A549 (cell line): ENCODE data around the gene MT1A. TPM values are rescaled to one million over a fixed set of nuclear protein-coding genes. Genes with fewer than 3 reads are reported as not detected.

ENCODE experiments used
- BCL3 ChIP-seq: fragments of >200 bp; sonication (Bioruptor Twin); formaldehyde crosslinking; IDR thresholded peaks from 3 replicates; pipeline ENCODE4 v1.6.1; 2016
- CBX2 ChIP-seq: fragments of 200-600 bp; sonication (generic); IDR thresholded peaks from 2 replicates; pipeline ENCODE4 v1.6.1; 2016; ENCODE audit warnings: low read depth, mild to moderate bottlenecking, borderline replicate concordance
- CBX8 ChIP-seq: fragments of 200-600 bp; sonication (generic); IDR thresholded peaks from 2 replicates; pipeline ENCODE4 v1.6.1; 2016
- CEBPB ChIP-seq, 2 experiments: fragments of >200 bp in 1 of 2; sonication (Bioruptor Twin) in 1 of 2; formaldehyde crosslinking in 1 of 2; IDR thresholded peaks; 2 replicates each; pipeline ENCODE4 v1.6.1; 2012 to 2016
- CHD2 ChIP-seq: fragments of 150-350 bp; IDR thresholded peaks from 2 replicates; pipeline ENCODE4 v1.6.1; 2014; ENCODE audit warnings: low read length; ENCODE audit not compliant: partially characterized antibody
- EHMT2 ChIP-seq: fragments of 200-600 bp; sonication (generic); IDR thresholded peaks from 2 replicates; pipeline ENCODE4 v1.6.1; 2016; ENCODE audit warnings: antibody characterized with exemption, low read depth, mild to moderate bottlenecking, moderate library complexity
- EP300 ChIP-seq, 2 experiments: fragments of >200 bp; sonication (Bioruptor Twin); formaldehyde crosslinking; IDR thresholded peaks; 2 replicates in 1 of 2; 3 replicates in 1 of 2; pipeline ENCODE4 v1.6.1; 2016 to 2017
- ESRRA ChIP-seq: fragments of 150-350 bp; IDR thresholded peaks from 2 replicates; pipeline ENCODE4 v1.6.1; 2014; ENCODE audit warnings: mild to moderate bottlenecking, low read length, borderline replicate concordance
- FOSB ChIP-seq: fragments of 250-450 bp; sonication (Bioruptor Pico); IDR thresholded peaks from 2 replicates; pipeline ENCODE4 v1.5.0; 2020; ENCODE audit warnings: mild to moderate bottlenecking, moderate library complexity
- HEYL ChIP-seq: fragments of 250-450 bp; sonication (Bioruptor Pico); IDR thresholded peaks from 2 replicates; pipeline ENCODE4 v1.8.0; 2021; ENCODE audit warnings: mild to moderate bottlenecking, moderate library complexity
- HOXA7 ChIP-seq: fragments of 250-450 bp; sonication (Bioruptor Pico); IDR thresholded peaks from 2 replicates; pipeline ENCODE4 v1.5.0; 2020; ENCODE audit warnings: mild to moderate bottlenecking, moderate library complexity
- HOXB13 ChIP-seq: fragments of 250-450 bp; sonication (Bioruptor Pico); IDR thresholded peaks from 2 replicates; pipeline ENCODE4 v1.5.0; 2020; ENCODE audit warnings: low read depth, mild to moderate bottlenecking, moderate library complexity
- JUN ChIP-seq, 2 experiments: fragments of >200 bp; sonication (Bioruptor Twin); formaldehyde crosslinking; IDR thresholded peaks; 2 replicates in 1 of 2; 3 replicates in 1 of 2; pipeline ENCODE4 v1.6.1; 2016 to 2017
- KDM5A ChIP-seq: fragments of 200-600 bp; sonication (generic); IDR thresholded peaks from 2 replicates; pipeline ENCODE4 v1.6.1; 2016; ENCODE audit warnings: antibody characterized with exemption, mild to moderate bottlenecking
- MAFK ChIP-seq: fragments of 450-650 bp; IDR thresholded peaks from 2 replicates; pipeline ENCODE4 v1.6.1; 2014; ENCODE audit not compliant: partially characterized antibody
- MAX ChIP-seq: IDR thresholded peaks from 2 replicates; pipeline ENCODE4 v1.6.1; 2012
- MYC ChIP-seq: IDR thresholded peaks from 2 replicates; pipeline ENCODE4 v1.6.1; 2012; ENCODE audit warnings: mild to moderate bottlenecking, inconsistent platforms, low read length, improper control_type of control experiment, borderline replicate concordance
- NPAS2 ChIP-seq: fragments of 250-450 bp; sonication (Bioruptor Pico); IDR thresholded peaks from 2 replicates; pipeline ENCODE4 v1.8.0; 2022; ENCODE audit warnings: mild to moderate bottlenecking, moderate library complexity, borderline replicate concordance
- NR3C1 ChIP-seq: fragments of >200 bp; sonication (Bioruptor Twin); formaldehyde crosslinking; IDR thresholded peaks from 3 replicates; pipeline ENCODE4 v1.6.1; 2017
- RAD21 ChIP-seq, 2 experiments: fragments of >200 bp in 1 of 2; sonication (Bioruptor Twin) in 1 of 2; formaldehyde crosslinking in 1 of 2; IDR thresholded peaks in 1 of 2; conservative IDR thresholded peaks in 1 of 2; 2 replicates in 1 of 2; 3 replicates in 1 of 2; pipeline ENCODE4 v1.6.1; 2012 to 2018; ENCODE audit warnings: inconsistent platforms in 1 of 2
- RFX5 ChIP-seq: fragments of 450-650 bp; IDR thresholded peaks from 2 replicates; pipeline ENCODE4 v1.7.1; 2014; ENCODE audit warnings: antibody characterized with exemption, mild to moderate bottlenecking, moderate library complexity
- SMC3 ChIP-seq: fragments of >200 bp; sonication (Bioruptor Twin); formaldehyde crosslinking; IDR thresholded peaks from 3 replicates; pipeline ENCODE4 v1.6.1; 2018; ENCODE audit warnings: inconsistent platforms
- TFCP2L1 ChIP-seq: fragments of 250-450 bp; sonication (Bioruptor Pico); IDR thresholded peaks from 2 replicates; pipeline ENCODE4 v1.5.0; 2021; ENCODE audit warnings: mild to moderate bottlenecking
- ZC3H11A ChIP-seq: fragments of 450-650 bp; IDR thresholded peaks from 2 replicates; pipeline ENCODE4 v1.6.1; 2014; ENCODE audit warnings: antibody characterized with exemption, mild to moderate bottlenecking
- ZFP36 ChIP-seq: fragments of 450-650 bp; IDR thresholded peaks from 2 replicates; pipeline ENCODE4 v1.6.1; 2014; ENCODE audit warnings: borderline replicate concordance; ENCODE audit not compliant: partially characterized antibody
- ZNF302 ChIP-seq: fragments of 250-450 bp; sonication (Bioruptor Pico); IDR thresholded peaks from 2 replicates; pipeline ENCODE4 v1.9.0; 2021; ENCODE audit warnings: inconsistent platforms, mild to moderate bottlenecking, moderate library complexity
- polyA plus RNA-seq, 4 experiments: library from polyadenylated mRNA; depleted of rRNA in 3 of 4; stranded (reverse); fragments of >200 nt; fragmentation: RNase III in 1 of 4; extraction: RNeasy Plus Mini Kit Qiagen cat#74134 plus additional on column Dnase treatment in 1 of 4; gene quantifications; 2 replicates in 3 of 4; 3 replicates in 1 of 4; pipeline ENCODE4 v1.2.3, GENCODE V29; 2011 to 2017
- TF ChIP-seq, protein P1 (sequence below): fragments of 250-450 bp; sonication (Bioruptor Pico); IDR thresholded peaks from 2 replicates; pipeline ENCODE4 v1.5.0; 2020; ENCODE audit warnings: low read depth, mild to moderate bottlenecking, moderate library complexity
- TF ChIP-seq, protein P2 (sequence below): fragments of >200 bp; sonication (Bioruptor Twin); formaldehyde crosslinking; IDR thresholded peaks from 3 replicates; pipeline ENCODE4 v1.5.1; 2016
- TF ChIP-seq, protein P3 (sequence below): fragments of 200-600 bp; sonication (generic); IDR thresholded peaks from 2 replicates; pipeline ENCODE4 v1.6.1; 2016; ENCODE audit warnings: antibody characterized with exemption, mild to moderate bottlenecking, moderate library complexity

Gene MT1A
- polyA plus RNA-seq, 2 of the 4 experiments (the other 2 are of a cell fraction): 5.3 to 12.8 TPM

DNA sequence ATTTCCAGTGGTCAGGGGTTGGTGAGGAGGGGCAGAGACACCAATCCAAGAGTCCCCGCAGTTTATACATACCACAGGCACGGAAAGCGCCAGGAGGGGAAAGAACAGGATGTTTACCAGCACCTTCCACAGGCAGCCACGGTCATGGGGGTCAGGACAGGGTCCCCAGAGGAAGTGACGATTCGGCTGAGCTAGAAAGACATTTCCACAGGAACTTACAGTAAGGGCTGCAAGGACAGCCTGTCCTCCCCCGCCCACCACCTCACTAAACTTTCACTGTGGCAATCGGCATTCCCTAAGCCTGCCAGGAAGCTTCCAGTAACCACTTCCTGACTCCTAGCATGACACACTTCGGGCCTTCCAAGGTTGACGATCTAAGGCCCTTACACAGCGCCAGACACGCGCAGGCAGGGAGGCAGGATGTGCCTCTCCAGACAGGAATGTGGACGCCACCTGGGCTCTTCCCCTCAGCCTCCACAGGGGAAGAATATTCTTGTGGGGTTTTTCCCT, 31.3 kb upstream of the MT1A start (continued):
- TF ChIP-seq HEYL (CRISPR knock-in tag) (no peak), HOXB13 (no peak), RAD21 (conservative IDR thresholded peaks at IDR 0.05 in 1 of 2, IDR thresholded peaks at IDR 0.05 in 1 of 2) (no peak), RFX5 (no peak), BCL3 (no peak), NR3C1 (0 out of 3 replicates have a peak, but pooled peaks have one; percentile 83), MAFK (no peak), TFCP2L1 (CRISPR knock-in tag) (no peak), CBX8 (no peak), ESRRA (no peak), KDM5A (no peak), EHMT2 (no peak), ZNF302 (CRISPR knock-in tag) (no peak), CBX2 (no peak), FOSB (CRISPR knock-in tag) (no peak), EP300 (IDR thresholded peaks at IDR 0.05) (no peak), MAX (peak; percentile 61), ZC3H11A (no peak), JUN (IDR thresholded peaks at IDR 0.05) (peak in 1 of 2 experiments; percentile 10; a peak in 2 of 5 replicates), MYC (no peak), CEBPB (IDR thresholded peaks at IDR 0.05) (no peak; a peak in 1 of 4 replicates), SMC3 (no peak), CHD2 (no peak), HOXA7 (CRISPR knock-in tag) (no peak), NPAS2 (CRISPR knock-in tag) (no peak), ZFP36 (no peak)
- TF ChIP-seq, protein P1, sequence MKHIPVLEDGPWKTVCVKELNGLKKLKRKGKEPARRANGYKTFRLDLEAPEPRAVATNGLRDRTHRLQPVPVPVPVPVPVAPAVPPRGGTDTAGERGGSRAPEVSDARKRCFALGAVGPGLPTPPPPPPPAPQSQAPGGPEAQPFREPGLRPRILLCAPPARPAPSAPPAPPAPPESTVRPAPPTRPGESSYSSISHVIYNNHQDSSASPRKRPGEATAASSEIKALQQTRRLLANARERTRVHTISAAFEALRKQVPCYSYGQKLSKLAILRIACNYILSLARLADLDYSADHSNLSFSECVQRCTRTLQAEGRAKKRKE (CRISPR knock-in tag): peak; percentile 67; the same call in 1 of the 2 replicates
- TF ChIP-seq, protein P2, sequence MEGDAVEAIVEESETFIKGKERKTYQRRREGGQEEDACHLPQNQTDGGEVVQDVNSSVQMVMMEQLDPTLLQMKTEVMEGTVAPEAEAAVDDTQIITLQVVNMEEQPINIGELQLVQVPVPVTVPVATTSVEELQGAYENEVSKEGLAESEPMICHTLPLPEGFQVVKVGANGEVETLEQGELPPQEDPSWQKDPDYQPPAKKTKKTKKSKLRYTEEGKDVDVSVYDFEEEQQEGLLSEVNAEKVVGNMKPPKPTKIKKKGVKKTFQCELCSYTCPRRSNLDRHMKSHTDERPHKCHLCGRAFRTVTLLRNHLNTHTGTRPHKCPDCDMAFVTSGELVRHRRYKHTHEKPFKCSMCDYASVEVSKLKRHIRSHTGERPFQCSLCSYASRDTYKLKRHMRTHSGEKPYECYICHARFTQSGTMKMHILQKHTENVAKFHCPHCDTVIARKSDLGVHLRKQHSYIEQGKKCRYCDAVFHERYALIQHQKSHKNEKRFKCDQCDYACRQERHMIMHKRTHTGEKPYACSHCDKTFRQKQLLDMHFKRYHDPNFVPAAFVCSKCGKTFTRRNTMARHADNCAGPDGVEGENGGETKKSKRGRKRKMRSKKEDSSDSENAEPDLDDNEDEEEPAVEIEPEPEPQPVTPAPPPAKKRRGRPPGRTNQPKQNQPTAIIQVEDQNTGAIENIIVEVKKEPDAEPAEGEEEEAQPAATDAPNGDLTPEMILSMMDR: no peak
- TF ChIP-seq, protein P3, sequence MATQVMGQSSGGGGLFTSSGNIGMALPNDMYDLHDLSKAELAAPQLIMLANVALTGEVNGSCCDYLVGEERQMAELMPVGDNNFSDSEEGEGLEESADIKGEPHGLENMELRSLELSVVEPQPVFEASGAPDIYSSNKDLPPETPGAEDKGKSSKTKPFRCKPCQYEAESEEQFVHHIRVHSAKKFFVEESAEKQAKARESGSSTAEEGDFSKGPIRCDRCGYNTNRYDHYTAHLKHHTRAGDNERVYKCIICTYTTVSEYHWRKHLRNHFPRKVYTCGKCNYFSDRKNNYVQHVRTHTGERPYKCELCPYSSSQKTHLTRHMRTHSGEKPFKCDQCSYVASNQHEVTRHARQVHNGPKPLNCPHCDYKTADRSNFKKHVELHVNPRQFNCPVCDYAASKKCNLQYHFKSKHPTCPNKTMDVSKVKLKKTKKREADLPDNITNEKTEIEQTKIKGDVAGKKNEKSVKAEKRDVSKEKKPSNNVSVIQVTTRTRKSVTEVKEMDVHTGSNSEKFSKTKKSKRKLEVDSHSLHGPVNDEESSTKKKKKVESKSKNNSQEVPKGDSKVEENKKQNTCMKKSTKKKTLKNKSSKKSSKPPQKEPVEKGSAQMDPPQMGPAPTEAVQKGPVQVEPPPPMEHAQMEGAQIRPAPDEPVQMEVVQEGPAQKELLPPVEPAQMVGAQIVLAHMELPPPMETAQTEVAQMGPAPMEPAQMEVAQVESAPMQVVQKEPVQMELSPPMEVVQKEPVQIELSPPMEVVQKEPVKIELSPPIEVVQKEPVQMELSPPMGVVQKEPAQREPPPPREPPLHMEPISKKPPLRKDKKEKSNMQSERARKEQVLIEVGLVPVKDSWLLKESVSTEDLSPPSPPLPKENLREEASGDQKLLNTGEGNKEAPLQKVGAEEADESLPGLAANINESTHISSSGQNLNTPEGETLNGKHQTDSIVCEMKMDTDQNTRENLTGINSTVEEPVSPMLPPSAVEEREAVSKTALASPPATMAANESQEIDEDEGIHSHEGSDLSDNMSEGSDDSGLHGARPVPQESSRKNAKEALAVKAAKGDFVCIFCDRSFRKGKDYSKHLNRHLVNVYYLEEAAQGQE: no peak
